ENCODE measurements around the gene QPRT.
"Not testable (repeated sequence)": the region's sequence is repeated elsewhere in the genome, so short reads cannot be mapped to it uniquely, and the experiment has no call there.

Gene QPRT

GRCh38 chr16:29689490-29690351 lies 10.7 kb downstream of the QPRT start:
- not testable (repeated sequence) for DNase-seq

- DNase-seq: not testable (repeated sequence)
These were observed 13.6 kb downstream of the QPRT start for GRCh38 chr16:29692606-29693005.

- DNase-seq: peak in 12 of 58 donors; percentile 6 to 40 (median 17)
These were observed 15.6 kb downstream of the QPRT start for GRCh38 chr16:29694384-29695195.

- not testable (repeated sequence) for DNase-seq
These were observed 16.7 kb downstream of the QPRT start for GRCh38 chr16:29695675-29696074.

- DNase-seq: no peak
These were observed 17.9 kb downstream of the QPRT start for GRCh38 chr16:29696881-29697331.

- DNase-seq: no peak
These were observed 18.4 kb downstream of the QPRT start for GRCh38 chr16:29697391-29697790.

- no peak for DNase-seq
These were observed 19.1 kb downstream of the QPRT start for GRCh38 chr16:29698042-29698441.

GRCh38 chr16:29698484-29699323 lies 19.7 kb downstream of the QPRT start:
- no peak for DNase-seq

GRCh38 chr16:29699324-29700219 lies 20.6 kb downstream of the QPRT start:
- no peak for DNase-seq

- peak in 36 of 58 donors; percentile 3 to 64 (median 20) for DNase-seq
These were observed 21.4 kb downstream of the QPRT start for GRCh38 chr16:29700253-29700987.

- DNase-seq: no peak
These were observed 22.2 kb downstream of the QPRT start for GRCh38 chr16:29701214-29701555.

- no peak for DNase-seq
These were observed 23.3 kb downstream of the QPRT start for GRCh38 chr16:29702269-29702668.

- no peak for DNase-seq
These were observed 26.1 kb downstream of the QPRT start for GRCh38 chr16:29705030-29705429.

- DNase-seq: not testable (repeated sequence)
These were observed 28.2 kb downstream of the QPRT start for GRCh38 chr16:29707160-29707559.

GRCh38 chr16:29708917-29709600 lies 30.1 kb downstream of the QPRT start:
- no peak for DNase-seq

- DNase-seq: not testable (repeated sequence)
These were observed 30.7 kb downstream of the QPRT start for GRCh38 chr16:29709657-29710056.

- DNase-seq: peak in 25 of 58 donors; percentile 3 to 64 (median 13)
These were observed 31.5 kb downstream of the QPRT start for GRCh38 chr16:29710227-29711219.

- DNase-seq: no peak
These were observed 33.8 kb downstream of the QPRT start for GRCh38 chr16:29712809-29713208.

All from anterior cingulate cortex (tissue), 58 donors.